HepG2 (cell line): Measurements from ENCODE around the gene CLDN10. TPM values are rescaled to one million over a fixed set of nuclear protein-coding genes. Genes with fewer than 3 reads are reported as not detected.

Source experiments
- ATAC-seq: fragments of 200-7000 bp; cut with Tn5 transposase; 3 replicates; pipeline ENCODE4 v1.9.1; 2020; ENCODE audit warnings: mild to moderate bottlenecking, moderate library complexity
- BruUV-seq: library from RNA; stranded (reverse); fragments of 400-500 nt; replicated peaks from 2 replicates; lab custom pipeline; 2021; lab: Mats Ljungman, UMichigan
- CTCF ChIA-PET: fragments of 300-600 bp; formaldehyde crosslinking; extraction: SDS; loops from one replicate; lab custom pipeline; 2021; ENCODE audit warnings: low total read pairs, inconsistent platforms, low intra/inter-chr PET ratio; lab: Yijun Ruan, JAX
- POLR2A ChIA-PET: fragments of 350-600 bp; sonication (Branson Sonifier 250); formaldehyde crosslinking; loops from one replicate; lab custom pipeline; 2020; ENCODE audit warnings: antibody characterized with exemption, inconsistent platforms; lab: Yijun Ruan, JAX
- DNase-seq: peaks from one replicate; pipeline ENCODE4 v3.0.0-alpha.2; 2015; ENCODE audit warnings: low spot score
- FAIRE-seq: peaks from 3 replicates; lab custom pipeline; 2011; peaks lifted over from hg19 to GRCh38; lab: Jason Lieb, UNC
- H2AFZ ChIP-seq: one replicate; pipeline ENCODE4 v1.6.1; 2011; ENCODE audit warnings: low read length, inconsistent platforms
- H3K27ac ChIP-seq: fragments of 300-600 bp; 3 replicates; pipeline ENCODE4 v1.8.0; 2011; ENCODE audit warnings: mixed run types, mild to moderate bottlenecking, mixed read lengths, low read length, inconsistent platforms; ENCODE audit not compliant: insufficient read depth; ENCODE audit errors: extremely low read length
- H3K27me3 ChIP-seq, 2 experiments: fragments of 200-600 bp in 1 of 2; 2 replicates in 1 of 2; 3 replicates in 1 of 2; pipeline versions ENCODE4 v1.6.0 to v1.8.0; 2011; ENCODE audit warnings: low read length in 2 of 2, mild to moderate bottlenecking in 2 of 2, moderate library complexity in 2 of 2, inconsistent platforms in 1 of 2; ENCODE audit not compliant: insufficient read depth in 2 of 2, control insufficient read depth in 1 of 2
- H3K36me3 ChIP-seq, 2 experiments: fragments of 200-600 bp in 1 of 2; replicated peaks in 1 of 2; 2 replicates in 1 of 2; 3 replicates in 1 of 2; pipeline versions ENCODE4 v1.5.1 to v1.8.0; 2011; ENCODE audit warnings: low read length in 2 of 2, inconsistent platforms in 1 of 2; ENCODE audit not compliant: insufficient read depth in 2 of 2, control insufficient read depth in 1 of 2
- H3K4me1 ChIP-seq: 2 replicates; pipeline ENCODE4 v1.5.1; 2012; ENCODE audit warnings: low read length, inconsistent platforms; ENCODE audit not compliant: insufficient read depth
- H3K4me2 ChIP-seq: 2 replicates; pipeline ENCODE4 v1.6.0; 2011; ENCODE audit warnings: low read depth, low read length, inconsistent platforms
- H3K4me3 ChIP-seq, 3 experiments: fragments of 200-600 bp in 1 of 3; sonication (generic), shearing (Covaris generic) in 1 of 3; replicated peaks in 1 of 3; 2 replicates each; pipeline ENCODE4 v1.5.1; 2011 to 2016; ENCODE audit warnings: low read length in 3 of 3, inconsistent platforms in 2 of 3, low read depth in 2 of 3, mild to moderate bottlenecking in 2 of 3, control low read depth in 1 of 3, mixed read lengths in 1 of 3; ENCODE audit not compliant: insufficient read depth in 1 of 3
- H3K79me2 ChIP-seq: one replicate; pipeline ENCODE4 v1.6.1; 2011; ENCODE audit warnings: low read length, inconsistent platforms; ENCODE audit not compliant: insufficient read depth
- H3K9ac ChIP-seq: 2 replicates; pipeline ENCODE4 v1.6.0; 2011; ENCODE audit warnings: mild to moderate bottlenecking, low read depth, low read length, inconsistent platforms; ENCODE audit not compliant: insufficient read depth
- H3K9me3 ChIP-seq: 2 replicates; pipeline ENCODE4 v1.5.1; 2012; ENCODE audit warnings: mild to moderate bottlenecking, low read length
- H4K20me1 ChIP-seq: 2 replicates; pipeline ENCODE4 v1.6.0; 2011; ENCODE audit warnings: inconsistent platforms, mild to moderate bottlenecking, low read length, moderate library complexity; ENCODE audit not compliant: insufficient read depth
- ATM ChIP-seq: fragments of 450-650 bp; IDR thresholded peaks from 2 replicates; pipeline ENCODE4 v1.7.1; 2017; ENCODE audit warnings: mild to moderate bottlenecking, borderline replicate concordance
- HNRNPLL ChIP-seq: fragments of 200-400 bp; formaldehyde crosslinking; IDR thresholded peaks from 2 replicates; pipeline ENCODE4 v1.6.1; 2017; ENCODE audit warnings: mild to moderate bottlenecking, low read depth, low read length; ENCODE audit not compliant: poor library complexity, severe bottlenecking
- ISX ChIP-seq: sonication (generic); formaldehyde crosslinking; conservative IDR thresholded peaks from 2 replicates; pipeline ENCODE4 v1.5.0; 2020; ENCODE audit warnings: missing genetic modification reagents
- MAF1 ChIP-seq: sonication (generic); formaldehyde crosslinking; IDR thresholded peaks from 2 replicates; pipeline ENCODE4 v1.5.0; 2020; ENCODE audit warnings: missing genetic modification reagents, borderline replicate concordance
- NFATC3 ChIP-seq: sonication (generic); formaldehyde crosslinking; IDR thresholded peaks from 2 replicates; pipeline ENCODE4 v1.5.1; 2020; ENCODE audit warnings: mild to moderate bottlenecking, missing genetic modification reagents
- NR3C1 ChIP-seq: sonication (generic); formaldehyde crosslinking; IDR thresholded peaks from 2 replicates; pipeline ENCODE4 v1.4.0; 2020; ENCODE audit warnings: missing genetic modification reagents
- SP1 ChIP-seq, 2 experiments: fragments of 450-650 bp in 1 of 2; sonication (generic) in 1 of 2; formaldehyde crosslinking in 1 of 2; IDR thresholded peaks; 2 replicates each; pipeline versions ENCODE4 v1.4.0 to v1.6.1; 2016 to 2020; ENCODE audit warnings: missing genetic modification reagents in 1 of 2
- TBL1XR1 ChIP-seq: fragments of 150-350 bp; IDR thresholded peaks from 2 replicates; pipeline ENCODE4 v1.6.1; 2014; ENCODE audit warnings: borderline replicate concordance, low read length; ENCODE audit not compliant: partially characterized antibody
- YEATS4 ChIP-seq: sonication (generic); formaldehyde crosslinking; IDR thresholded peaks from 2 replicates; pipeline ENCODE4 v1.4.0; 2020; ENCODE audit warnings: missing genetic modification reagents, borderline replicate concordance
- ZEB1 ChIP-seq: IDR thresholded peaks from 2 replicates; pipeline ENCODE4 v1.6.1; 2012; ENCODE audit warnings: mild to moderate bottlenecking, low read depth, inconsistent platforms; ENCODE audit not compliant: insufficient replicate concordance
- ZFP1 ChIP-seq: IDR thresholded peaks from 2 replicates; pipeline ENCODE4 v1.6.1; 2016
- ZNF160 ChIP-seq: sonication (generic); formaldehyde crosslinking; IDR thresholded peaks from 2 replicates; pipeline ENCODE4 v1.8.0; 2022; ENCODE audit warnings: mild to moderate bottlenecking, inconsistent platforms, missing genetic modification reagents
- ZNF484 ChIP-seq: sonication (generic); formaldehyde crosslinking; IDR thresholded peaks from 2 replicates; pipeline ENCODE4 v1.5.1; 2020; ENCODE audit warnings: mild to moderate bottlenecking, low read depth, missing genetic modification reagents, borderline replicate concordance
- ZNF614 ChIP-seq: IDR thresholded peaks from 2 replicates; pipeline ENCODE4 v1.6.1; 2018; ENCODE audit warnings: missing biosample characterization, missing genetic modification reagents, inconsistent platforms, borderline replicate concordance
- ZNF619 ChIP-seq: sonication (generic); formaldehyde crosslinking; IDR thresholded peaks from 2 replicates; pipeline ENCODE4 v1.4.0; 2020; ENCODE audit warnings: mild to moderate bottlenecking, missing genetic modification reagents
- ZNF678 ChIP-seq: sonication (generic); formaldehyde crosslinking; IDR thresholded peaks from 2 replicates; pipeline ENCODE4 v1.4.0; 2020; ENCODE audit warnings: mild to moderate bottlenecking, missing genetic modification reagents
- WGBS: methylation state at CpG from one replicate; pipeline ENCODE4 v1.1.6; 2017; ENCODE audit warnings: low lambda C conversion rate; 5-methylcytosine and 5-hydroxymethylcytosine counted together
- in situ Hi-C: cut with HindIII; loops from 2 replicates; pipeline ENCODE4 v1.10.0; 2017; ENCODE audit warnings: low pct_unique_long_range_greater_than_20kb; ENCODE audit not compliant: extremely low pct_ligation_motif_present
- intact Hi-C: fragments of 100-400 bp; cut with micrococcal nuclease; formaldehyde crosslinking; loops from one replicate; pipeline ENCODE4 v1.10.0; 2022; ENCODE audit not compliant: unreplicated experiment
- polyA plus RNA-seq, 8 experiments: library from polyadenylated mRNA; depleted of rRNA in 3 of 8; stranded (reverse) in 7 of 8; unstranded in 1 of 8; fragments of >200 nt; fragmentation: Illumina TruSeq in 4 of 8; extraction: Trizol in 4 of 8; gene quantifications; 2 replicates each; pipeline versions ENCODE4 v1.2.1 to v1.2.3, GENCODE V29; 2011 to 2016; ENCODE audit warnings: low read depth in 4 of 8, missing spikeins in 1 of 8, mixed read lengths in 1 of 8; ENCODE audit not compliant: insufficient read depth in 1 of 8
- total RNA-seq, 5 experiments: library from RNA; depleted of rRNA; stranded (reverse); fragments of >200 nt; fragmentation: Illumina TruSeq; extraction: Trizol; gene quantifications; 2 replicates each; pipeline ENCODE4 v1.2.3, GENCODE V29; 2016; ENCODE audit warnings: low read depth in 1 of 5
- TF ChIP-seq, protein P1 (sequence below): conservative IDR thresholded peaks from 2 replicates; pipeline ENCODE4 v1.6.1; 2018; ENCODE audit warnings: missing genetic modification reagents
- TF ChIP-seq, protein P2 (sequence below): sonication (generic); formaldehyde crosslinking; IDR thresholded peaks from 2 replicates; pipeline ENCODE4 v1.9.0; 2021; ENCODE audit warnings: missing genetic modification reagents, borderline replicate concordance
- TF ChIP-seq, protein P3 (sequence below): sonication (generic); formaldehyde crosslinking; IDR thresholded peaks from 2 replicates; pipeline ENCODE4 v1.8.0; 2022; ENCODE audit warnings: missing genetic modification reagents, mild to moderate bottlenecking, borderline replicate concordance
- TF ChIP-seq, protein P4 (sequence below): sonication (generic); formaldehyde crosslinking; IDR thresholded peaks from 2 replicates; pipeline ENCODE4 v1.5.0; 2020; ENCODE audit warnings: mild to moderate bottlenecking, missing genetic modification reagents, borderline replicate concordance

The CLDN10 gene
- total and polyA plus RNA-seq, 2 of the 13 experiments (the other 11 are each of a cell fraction or from before 2014, with no cell fraction given): not detected

DNA sequence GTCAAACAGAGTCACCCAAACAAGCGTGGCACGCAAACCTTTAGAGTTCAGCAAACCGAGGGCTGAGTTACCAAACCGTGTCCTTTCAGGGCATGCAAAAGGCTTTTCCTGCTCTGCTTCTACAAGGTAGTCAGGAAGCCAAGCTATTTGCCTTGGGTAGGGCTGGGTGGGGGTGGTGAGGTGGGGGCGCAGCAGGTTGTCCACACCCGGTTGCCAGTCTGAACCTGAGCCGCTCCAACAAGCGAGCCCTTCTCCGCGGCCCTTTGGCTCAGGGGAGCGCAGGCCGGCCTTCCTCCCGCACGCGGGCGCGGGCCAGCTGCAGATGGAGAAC lies 347 bp upstream of the CLDN10 start:
- in situ Hi-C loops: no loop called here
- no peaks in the 10 kb centered on the region for H3K36me3 ChIP-seq
- H3K4me2 ChIP-seq: no peak overlapping the region
- no peak overlapping the region for H3K27ac ChIP-seq
- H3K4me1 ChIP-seq: peaks cover 10% of the 10 kb centered on the region; the same call in 1 of the 2 replicates
- H3K9me3 ChIP-seq: no peaks in the 10 kb centered on the region
- no peaks in the 10 kb centered on the region for H3K79me2 ChIP-seq
- H3K27me3 ChIP-seq: peaks cover 2 to 34% of the 10 kb centered on the region in 2 experiments; a peak in 4 of 5 replicates
- ChIA-PET POLR2A (no interaction called here), CTCF (no interaction called here)
- DNase-seq (no peak), ATAC-seq (no peak)
- intact Hi-C loops: no loop called here
- no peak overlapping the region for H3K9ac ChIP-seq
- no peaks in the 10 kb centered on the region for H4K20me1 ChIP-seq
- no peak for TF ChIP-seq ZNF160 (CRISPR knock-in tag)
- no peak for TF ChIP-seq HNRNPLL
- TF ChIP-seq, protein P1, sequence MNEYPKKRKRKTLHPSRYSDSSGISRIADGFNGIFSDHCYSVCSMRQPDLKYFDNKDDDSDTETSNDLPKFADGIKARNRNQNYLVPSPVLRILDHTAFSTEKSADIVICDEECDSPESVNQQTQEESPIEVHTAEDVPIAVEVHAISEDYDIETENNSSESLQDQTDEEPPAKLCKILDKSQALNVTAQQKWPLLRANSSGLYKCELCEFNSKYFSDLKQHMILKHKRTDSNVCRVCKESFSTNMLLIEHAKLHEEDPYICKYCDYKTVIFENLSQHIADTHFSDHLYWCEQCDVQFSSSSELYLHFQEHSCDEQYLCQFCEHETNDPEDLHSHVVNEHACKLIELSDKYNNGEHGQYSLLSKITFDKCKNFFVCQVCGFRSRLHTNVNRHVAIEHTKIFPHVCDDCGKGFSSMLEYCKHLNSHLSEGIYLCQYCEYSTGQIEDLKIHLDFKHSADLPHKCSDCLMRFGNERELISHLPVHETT: no peak
- TF ChIP-seq ZNF484 (CRISPR knock-in tag): no peak
- no peak for TF ChIP-seq NFATC3
- no peak for TF ChIP-seq ISX (CRISPR knock-in tag)
- TF ChIP-seq ZNF619 (CRISPR knock-in tag): no peak
- no peak for TF ChIP-seq ZNF614 (CRISPR knock-in tag)
- TF ChIP-seq ZFP1 (CRISPR knock-in tag): no peak
- no peak for TF ChIP-seq ATM
- TF ChIP-seq TBL1XR1: no peak
- TF ChIP-seq ZNF678 (CRISPR knock-in tag): no peak
- TF ChIP-seq, protein P2, sequence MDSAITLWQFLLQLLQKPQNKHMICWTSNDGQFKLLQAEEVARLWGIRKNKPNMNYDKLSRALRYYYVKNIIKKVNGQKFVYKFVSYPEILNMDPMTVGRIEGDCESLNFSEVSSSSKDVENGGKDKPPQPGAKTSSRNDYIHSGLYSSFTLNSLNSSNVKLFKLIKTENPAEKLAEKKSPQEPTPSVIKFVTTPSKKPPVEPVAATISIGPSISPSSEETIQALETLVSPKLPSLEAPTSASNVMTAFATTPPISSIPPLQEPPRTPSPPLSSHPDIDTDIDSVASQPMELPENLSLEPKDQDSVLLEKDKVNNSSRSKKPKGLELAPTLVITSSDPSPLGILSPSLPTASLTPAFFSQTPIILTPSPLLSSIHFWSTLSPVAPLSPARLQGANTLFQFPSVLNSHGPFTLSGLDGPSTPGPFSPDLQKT: no peak
- TF ChIP-seq NR3C1 (CRISPR knock-in tag): no peak
- no peak for TF ChIP-seq YEATS4 (CRISPR knock-in tag)
- TF ChIP-seq SP1 (IDR thresholded peaks at IDR 0.05): no peak
- TF ChIP-seq SP1 (CRISPR knock-in tag; IDR thresholded peaks at IDR 0.05): no peak
- TF ChIP-seq, protein P3, sequence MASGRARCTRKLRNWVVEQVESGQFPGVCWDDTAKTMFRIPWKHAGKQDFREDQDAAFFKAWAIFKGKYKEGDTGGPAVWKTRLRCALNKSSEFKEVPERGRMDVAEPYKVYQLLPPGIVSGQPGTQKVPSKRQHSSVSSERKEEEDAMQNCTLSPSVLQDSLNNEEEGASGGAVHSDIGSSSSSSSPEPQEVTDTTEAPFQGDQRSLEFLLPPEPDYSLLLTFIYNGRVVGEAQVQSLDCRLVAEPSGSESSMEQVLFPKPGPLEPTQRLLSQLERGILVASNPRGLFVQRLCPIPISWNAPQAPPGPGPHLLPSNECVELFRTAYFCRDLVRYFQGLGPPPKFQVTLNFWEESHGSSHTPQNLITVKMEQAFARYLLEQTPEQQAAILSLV (CRISPR knock-in tag): no peak
- TF ChIP-seq, protein P4, sequence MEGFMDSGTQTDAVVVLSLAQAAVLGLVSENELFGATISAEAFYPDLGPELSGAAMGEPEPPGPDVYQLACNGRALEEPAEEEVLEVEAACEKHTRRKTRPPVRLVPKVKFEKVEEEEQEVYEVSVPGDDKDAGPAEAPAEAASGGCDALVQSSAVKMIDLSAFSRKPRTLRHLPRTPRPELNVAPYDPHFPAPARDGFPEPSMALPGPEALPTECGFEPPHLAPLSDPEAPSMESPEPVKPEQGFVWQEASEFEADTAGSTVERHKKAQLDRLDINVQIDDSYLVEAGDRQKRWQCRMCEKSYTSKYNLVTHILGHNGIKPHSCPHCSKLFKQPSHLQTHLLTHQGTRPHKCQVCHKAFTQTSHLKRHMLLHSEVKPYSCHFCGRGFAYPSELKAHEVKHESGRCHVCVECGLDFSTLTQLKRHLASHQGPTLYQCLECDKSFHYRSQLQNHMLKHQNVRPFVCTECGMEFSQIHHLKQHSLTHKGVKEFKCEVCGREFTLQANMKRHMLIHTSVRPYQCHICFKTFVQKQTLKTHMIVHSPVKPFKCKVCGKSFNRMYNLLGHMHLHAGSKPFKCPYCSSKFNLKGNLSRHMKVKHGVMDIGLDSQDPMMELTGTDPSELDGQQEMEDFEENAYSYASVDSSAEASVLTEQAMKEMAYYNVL (CRISPR knock-in tag): no peak
- TF ChIP-seq MAF1 (CRISPR knock-in tag): no peak
- no peak for TF ChIP-seq ZEB1
- TF ChIP-seq, all 625 proteins: peak for 0
- H2AFZ ChIP-seq: no peak overlapping the region
- no peak for FAIRE-seq
- 100% methylated on average over 1 of the region's 17 CpGs for WGBS
- BruUV-seq: no TSS peak
- no peak overlapping the region for H3K4me3 ChIP-seq
